HG02798 (cell line): ENCODE measurements around the gene PRDM16.

Experiments used
- ATAC-seq: cut with Tn5 transposase; IDR thresholded peaks from one replicate; pipeline ENCODE4 v1.9.1; 2021; ENCODE audit warnings: mild to moderate bottlenecking; ENCODE audit not compliant: unreplicated experiment, poor library complexity

Gene PRDM16

DNA sequence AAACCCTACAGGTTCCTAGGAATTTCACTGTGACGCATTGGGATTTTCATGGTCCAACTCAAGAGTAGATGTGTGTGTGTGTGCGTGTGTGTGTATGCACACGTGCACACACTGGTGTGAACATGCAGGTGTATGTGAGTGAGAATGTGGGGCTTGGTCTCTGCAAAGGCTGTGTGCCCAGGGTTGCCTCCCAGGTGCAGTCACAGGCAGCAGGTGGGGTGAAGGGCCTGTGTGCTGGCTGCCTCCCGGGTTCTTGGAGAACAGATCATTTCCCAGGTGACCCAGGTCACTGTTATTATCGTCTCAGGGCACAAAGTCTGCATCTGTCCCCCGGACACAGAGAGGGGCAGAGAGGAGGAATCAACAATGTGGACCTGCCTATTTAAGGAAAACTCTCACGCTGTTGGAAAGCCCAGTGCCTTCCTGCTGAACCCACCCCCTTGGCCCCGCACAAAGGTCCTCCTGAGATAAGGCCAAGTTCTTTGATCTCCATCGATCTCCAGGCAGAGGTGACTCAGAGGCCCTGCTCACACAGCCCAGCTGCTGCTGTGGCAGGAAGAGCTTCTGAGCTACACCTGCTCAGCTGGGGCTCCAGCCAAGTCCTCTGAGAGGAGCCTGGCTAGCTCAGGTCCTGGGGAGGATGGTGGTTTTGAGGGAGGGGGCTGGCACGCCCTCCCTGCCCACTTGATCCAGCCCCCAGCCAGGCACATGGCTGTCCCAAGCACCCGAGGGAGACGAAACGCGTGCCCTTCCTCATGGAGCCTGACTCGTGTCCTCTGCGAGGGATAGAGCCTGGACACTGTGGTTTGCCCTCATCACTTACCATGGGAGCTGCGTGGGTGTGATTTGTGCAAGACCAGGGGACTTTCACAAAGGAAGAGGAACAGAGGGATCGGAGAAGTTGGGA is 251.5 kb downstream of the PRDM16 start:
- no peak for ATAC-seq

DNA sequence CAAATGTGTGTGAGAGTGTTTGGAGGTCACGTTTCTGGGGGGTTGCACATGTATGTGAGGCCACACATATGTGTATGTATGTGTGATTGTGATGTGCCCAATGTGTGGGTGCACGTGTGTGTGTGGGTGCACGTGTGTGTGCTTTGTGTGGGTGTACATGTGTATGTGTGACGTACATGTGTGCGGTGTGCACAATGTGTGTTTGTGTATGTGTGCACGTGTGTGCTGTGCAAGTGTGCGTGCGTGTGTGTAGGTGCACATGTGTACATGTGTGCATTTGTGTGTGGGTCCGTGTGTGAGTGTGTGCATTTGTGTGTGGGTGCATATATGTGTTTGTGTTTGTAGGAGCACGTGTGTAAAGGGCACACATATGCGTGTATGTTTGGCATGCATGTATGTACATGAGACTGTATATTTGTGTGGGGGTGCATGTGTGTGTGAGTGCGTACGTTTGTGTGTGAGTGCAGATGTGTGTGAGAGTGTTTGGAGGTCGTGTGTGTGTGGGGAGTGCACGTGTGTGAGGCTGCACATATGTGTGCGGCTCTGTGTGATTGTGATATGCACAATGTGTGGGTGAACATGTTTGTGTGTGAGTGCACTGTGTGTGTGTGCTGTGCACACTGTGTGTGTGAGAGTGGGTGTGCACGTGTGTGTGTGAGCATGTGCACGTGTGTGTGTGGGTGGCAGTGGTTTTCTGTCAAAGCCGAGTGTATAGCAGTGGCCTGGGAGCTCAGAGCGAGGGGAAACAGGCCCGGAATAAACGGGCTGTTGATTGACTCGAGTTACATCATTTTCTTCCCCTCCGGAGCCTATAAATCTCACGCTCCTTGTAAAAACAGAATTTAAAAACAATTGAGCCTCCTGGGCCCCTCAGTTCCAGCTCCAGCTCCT is 252.8 kb downstream of the PRDM16 start:
- ATAC-seq, result no peak

DNA sequence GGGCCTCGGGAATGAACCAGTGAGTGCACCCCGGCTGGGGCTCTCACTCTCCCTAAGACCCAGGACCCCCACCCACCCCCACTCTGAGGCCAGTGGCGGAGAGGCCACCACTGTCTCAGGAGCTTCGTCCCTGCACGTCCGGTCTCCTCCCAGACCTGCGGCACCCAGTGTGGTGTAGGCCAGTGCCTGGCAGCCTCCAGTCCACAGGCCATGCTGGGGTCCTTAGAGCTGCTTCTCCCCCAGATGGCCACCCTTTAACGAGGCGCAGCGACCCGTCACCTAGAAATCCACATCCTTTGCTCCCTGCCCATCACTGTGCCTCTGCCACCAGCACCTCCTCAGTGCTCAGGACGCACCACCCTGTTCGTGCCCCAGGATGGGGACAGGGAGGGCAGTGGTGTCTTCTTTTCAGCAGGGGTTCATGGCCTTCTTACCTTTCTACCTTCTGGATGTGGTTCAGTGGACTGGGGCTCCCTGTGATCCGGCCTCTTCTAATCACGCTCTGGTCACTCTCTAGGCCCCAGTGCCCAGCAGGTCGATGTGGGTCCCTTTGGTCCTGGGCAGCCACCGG is 253.5 kb downstream of the PRDM16 start:
- ATAC-seq, result no peak

DNA sequence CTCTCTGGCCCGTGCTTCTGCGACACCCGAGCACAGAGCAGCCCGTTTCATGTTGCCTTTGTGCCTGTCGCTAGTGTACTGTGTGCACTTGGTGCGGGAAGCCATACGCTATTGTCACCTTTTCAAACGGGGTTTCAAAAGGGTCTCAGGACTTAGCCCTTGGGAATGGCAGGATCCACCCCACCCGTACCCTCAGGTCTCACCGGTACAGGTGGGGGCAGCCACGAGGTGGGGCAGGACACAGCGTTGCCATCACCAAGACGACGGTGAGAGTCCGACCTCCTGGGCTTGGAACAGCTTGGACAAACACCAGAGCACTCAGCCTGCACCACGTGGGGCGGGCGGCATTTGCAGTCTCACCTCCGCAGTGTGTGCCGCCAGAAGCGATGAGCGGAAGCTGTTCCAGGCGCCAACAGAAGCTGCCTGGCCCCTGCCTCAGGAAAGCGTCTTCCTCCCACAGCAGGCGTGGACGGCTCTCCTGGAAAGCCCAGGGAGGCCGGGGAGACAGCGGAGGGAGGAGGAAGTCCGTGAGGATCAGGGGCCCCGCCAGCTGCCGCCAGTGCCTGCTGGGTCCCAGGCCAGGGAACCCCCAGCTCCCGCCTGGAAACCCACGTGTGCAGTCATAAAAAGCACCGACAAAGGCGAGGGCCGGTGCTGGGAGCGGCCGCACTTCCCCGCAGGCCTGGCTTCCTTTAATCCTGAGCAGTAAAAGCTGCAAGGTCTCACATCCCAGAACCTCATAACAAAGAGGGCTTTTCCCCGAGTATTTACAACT is 254.2 kb downstream of the PRDM16 start:
- no peak for ATAC-seq

DNA sequence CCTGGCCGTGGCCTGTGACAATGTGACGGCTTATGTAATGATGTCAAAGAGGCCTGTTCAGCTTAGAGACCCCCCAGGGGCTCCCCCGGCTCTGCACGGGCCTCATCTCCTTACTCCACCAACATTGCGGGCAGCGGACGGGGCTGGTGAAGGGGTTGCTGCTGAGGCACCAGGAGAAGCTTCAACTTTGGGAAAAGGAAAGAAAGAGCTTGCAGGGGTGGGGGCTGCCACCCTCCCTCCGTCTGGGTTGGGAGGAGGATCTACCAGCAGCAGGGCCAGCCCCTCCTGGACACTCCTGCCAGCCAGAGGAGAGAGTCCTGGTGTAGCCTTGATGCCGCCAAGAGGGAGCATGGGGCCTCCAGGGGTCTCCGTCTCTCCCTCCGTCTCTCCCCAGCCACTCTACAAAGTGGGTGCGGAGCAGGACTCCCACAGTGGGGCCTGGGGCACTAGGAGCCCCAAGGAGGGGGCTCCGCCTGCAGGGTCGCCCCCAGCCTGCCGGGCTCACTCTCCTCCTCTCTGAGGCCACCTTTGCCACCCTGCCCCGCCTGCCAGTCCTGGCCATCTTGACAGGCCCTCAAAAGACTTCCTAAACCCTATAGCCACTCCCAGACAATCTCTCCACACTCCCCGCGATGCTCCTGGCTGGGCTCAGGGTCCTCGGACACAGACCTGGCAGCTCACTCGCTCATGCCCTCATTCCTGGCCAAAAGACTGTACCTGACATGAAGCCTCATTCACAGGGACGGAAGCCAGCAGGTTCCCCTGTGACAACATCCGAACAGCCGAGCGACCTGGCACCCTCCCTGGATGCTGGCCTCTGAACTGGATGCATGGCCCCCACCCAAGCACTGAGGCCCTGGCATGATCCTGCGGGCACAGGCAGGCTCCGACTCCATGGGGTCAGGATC is 255.0 kb downstream of the PRDM16 start:
- no peak for ATAC-seq

DNA sequence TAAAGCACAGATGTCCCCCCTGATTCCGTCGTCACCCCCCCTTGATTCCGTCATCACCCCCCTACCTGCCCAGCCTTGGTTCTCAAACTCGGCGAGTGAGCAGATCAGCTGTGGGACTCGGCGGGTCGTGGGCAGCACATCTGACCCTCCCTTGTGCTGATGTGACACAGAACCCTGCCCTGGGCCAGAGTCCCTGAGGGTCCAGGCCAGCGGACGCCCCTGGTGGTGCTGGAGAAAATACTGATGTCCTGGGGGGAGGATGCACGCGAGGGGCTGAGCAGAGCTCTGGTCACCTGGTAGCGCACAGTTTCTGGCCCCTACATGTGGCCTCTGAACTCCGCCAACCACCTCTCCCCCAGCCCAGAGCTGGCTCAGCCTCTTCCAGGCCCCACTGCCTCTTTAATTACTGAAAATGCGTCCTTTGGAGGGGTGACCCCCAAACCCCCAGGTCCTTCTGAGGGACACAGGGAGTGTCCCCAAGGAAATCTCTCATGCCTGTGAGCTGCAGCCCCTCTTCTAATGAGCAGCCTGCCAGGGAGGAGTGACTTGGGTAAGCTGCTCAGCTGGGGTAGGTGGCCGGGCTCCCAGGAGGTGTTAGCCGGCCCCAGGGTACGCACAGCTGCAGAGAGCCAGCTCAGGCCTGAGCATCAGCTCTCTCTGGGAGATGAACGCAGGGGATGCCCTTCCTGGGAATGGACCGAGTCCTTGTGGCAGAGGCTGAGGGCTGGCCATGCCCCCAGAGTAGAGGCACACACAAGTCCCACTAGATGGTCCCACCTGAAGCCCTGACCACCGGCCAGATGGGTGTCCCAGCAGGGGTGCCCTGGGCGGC is 255.9 kb downstream of the PRDM16 start:
- ATAC-seq, result no peak

- ATAC-seq, result no peak
These were observed 257.7 kb downstream of the PRDM16 start for GRCh38 chr1:3326516-3327388.

GRCh38 chr1:3327389-3327702 is 258.3 kb downstream of the PRDM16 start:
- no peak for ATAC-seq

DNA sequence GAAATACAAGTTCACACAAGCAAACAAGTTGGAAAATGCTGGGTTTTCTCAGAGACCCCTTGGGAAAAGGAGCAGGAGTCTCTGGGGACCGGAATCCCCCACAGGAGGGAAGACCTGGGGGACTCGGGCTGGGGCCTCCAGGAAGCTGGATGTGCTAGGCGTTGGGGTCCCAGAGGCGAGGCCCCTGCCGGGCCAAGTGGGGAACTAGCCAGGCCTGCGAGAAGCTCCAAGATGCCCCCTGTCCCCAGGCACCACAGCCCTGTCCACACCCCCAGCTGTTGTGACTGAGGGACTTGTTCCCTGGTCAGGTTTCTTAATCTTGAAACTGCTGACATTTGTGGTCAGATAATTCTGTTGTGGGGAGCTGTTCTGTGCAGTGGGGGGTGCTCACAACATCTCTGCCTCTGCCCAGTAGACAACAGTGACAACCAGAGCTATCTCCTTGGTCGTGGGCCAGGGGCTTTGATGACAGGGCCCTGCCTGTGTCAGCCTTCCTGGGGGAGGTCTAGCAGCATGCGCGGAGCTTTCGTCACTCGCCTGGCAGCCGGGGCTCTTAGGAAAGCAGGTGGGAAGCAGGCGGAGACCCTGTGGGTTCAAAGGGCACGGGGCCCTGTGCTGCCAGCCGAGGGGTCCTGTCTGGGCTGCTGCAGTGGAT is 259.1 kb downstream of the PRDM16 start:
- no peak for ATAC-seq

DNA sequence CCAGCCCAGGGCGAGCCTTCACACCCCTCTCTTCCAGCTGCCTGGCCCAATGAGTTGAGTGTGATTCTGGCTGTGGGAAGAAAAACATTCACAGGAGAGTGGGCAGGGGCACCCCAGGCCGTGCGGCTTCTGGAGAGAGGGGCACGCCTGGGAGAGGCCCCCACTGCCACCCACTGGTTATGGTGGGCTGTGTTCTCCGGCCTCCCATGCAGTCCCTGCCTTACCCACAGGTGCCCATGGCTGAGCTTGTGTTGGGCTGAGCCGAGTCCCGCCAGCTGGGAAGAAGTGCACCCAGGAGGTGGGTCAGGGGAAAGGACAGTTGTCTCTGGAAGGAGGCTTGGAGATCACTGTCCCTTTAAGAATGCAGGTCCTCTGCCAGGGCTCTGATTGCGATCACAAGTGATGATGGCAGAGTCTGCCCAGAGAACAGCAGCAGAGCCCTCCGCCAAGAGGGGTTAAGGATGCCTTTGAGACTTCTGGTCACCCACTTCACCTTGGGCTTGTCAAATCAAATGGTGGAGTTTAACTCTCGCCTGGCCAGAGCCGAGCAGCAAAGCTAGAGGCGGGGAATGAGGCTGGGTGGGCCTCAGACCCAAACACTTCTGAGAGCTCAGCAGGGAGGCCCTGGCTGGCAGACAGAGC is 260.8 kb downstream of the PRDM16 start:
- no peak for ATAC-seq

DNA sequence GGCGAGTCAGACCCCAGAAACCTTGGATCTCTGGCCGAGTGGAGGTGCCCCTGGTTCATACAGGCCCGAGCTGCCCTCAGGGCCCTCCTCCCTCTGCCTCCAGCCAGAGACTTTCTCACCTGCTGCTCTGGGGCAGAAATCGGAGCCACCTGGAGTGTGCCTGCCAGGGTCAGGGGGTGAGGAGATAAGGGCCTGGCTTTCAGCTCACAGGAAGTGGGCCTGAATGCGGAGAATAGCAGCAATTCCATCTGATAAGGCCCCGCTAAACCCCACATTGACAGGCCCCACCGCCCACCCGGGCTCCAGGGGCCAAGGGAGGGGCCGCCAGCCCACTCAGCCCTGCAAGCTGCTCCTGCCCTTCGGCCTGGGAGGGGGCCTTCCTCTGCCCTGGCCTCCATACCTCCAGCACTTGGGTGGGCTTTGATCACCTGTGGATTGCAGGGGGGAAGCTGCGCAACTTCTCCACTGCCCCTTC is 261.8 kb downstream of the PRDM16 start:
- no peak for ATAC-seq

- ATAC-seq, result no peak
These were observed 262.6 kb downstream of the PRDM16 start for GRCh38 chr1:3331564-3331963.

DNA sequence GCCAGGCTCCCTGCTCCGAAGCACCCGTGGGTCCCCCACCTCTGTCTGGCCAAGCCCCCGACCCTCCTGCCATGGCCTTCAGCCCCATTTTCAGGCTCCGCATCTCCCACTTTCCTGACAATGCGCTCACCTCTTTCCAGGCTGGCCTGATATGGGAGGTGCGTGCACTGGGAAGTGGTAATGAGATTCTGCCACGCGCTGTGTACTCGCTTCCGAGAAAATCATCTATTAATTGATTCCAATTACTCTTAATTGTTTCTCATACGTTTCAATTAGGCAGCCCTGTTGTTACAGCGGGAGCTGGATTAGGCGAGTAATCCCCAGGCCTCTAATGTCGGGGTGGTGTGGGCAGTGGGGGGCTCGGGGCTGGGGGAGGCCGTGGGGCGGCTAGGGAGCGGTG is 263.0 kb downstream of the PRDM16 start:
- no peak for ATAC-seq

DNA sequence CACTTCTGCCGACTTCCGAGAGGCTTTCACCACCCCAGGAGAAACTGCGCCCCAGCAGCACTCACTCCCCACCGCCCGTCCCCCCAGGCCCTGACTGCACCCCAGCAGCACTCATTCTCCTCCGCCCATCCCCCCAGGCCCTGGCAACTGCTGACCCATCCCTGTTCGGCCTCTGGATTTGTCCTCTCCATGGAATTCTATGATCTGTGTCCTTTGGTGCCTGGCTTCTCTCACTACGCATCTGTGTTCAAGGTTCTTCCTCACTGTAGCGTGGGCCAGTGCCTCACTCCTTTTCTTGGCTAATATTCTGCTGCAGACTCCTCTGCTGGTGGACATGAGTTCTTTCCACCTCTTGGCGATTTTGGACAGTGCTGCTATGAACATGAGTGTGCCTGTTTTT is 263.7 kb downstream of the PRDM16 start:
- no peak for ATAC-seq

DNA sequence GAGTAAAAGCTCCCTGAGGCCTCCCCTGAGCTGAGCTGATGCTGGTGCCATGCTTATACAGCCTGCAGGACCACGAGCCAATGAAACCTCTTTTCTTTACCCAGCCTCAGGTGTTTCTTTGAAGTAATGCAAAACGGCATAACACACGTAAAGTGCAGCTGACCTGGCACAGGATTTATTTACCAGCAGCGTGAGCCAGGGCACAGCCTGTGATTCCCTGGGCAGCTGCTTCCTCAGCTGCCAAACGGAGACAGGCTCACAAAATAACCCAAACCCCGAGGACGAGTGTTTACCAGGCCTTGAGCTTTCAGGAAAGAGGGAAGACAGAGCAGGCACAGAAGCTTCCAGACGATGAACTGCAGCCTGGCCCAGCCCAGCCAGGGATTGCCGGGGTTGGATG is 264.9 kb downstream of the PRDM16 start:
- ATAC-seq, result no peak

DNA sequence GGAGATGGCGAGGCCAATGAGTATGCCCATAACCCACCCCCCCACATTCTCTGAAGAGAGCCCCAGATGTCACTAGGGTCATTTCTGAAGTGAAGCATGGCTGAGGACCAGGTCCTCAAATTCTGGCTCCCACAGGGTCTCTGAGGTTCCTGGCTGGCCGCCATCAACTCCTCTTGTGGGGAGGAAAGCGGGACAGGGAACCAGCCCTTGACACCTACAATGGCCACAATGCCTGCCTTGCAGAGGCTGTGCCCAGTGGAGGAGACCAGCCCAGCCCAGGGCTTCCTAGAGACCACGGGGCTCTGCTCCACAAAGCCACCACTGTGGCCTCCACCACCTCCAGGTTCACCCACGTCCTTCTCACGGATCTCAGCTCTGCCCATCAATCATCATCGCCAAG is 265.4 kb downstream of the PRDM16 start:
- no peak for ATAC-seq
